Right cardiac atrium (tissue), 5 donors: ENCODE measurements around the gene TFF1. TPM values are rescaled to one million over a fixed set of nuclear protein-coding genes. Genes with fewer than 3 reads are reported as not detected.
A peak's percentile ranks its signal among the peaks of the same experiment; 100 is the strongest.

Experiments
- ATAC-seq, 2 donors: fragments of 200-7000 bp; cut with Tn5 transposase; one replicate each; pipeline versions ENCODE4 v1.8.0 to v1.9.1; 2020; ENCODE audit warnings: moderate library complexity in 2 of 2, mild to moderate bottlenecking in 1 of 2
- DNase-seq, 3 donors: peaks; one replicate each; pipeline ENCODE4 v3.0.0-alpha.2; 2020
- H3K27ac ChIP-seq: one replicate; pipeline ENCODE4 v1.5.1; 2013; ENCODE audit warnings: mild to moderate bottlenecking, low read length, control low read depth, moderate library complexity
- H3K27me3 ChIP-seq: one replicate; pipeline ENCODE4 v1.6.1; 2013; ENCODE audit not compliant: control insufficient read depth, insufficient read depth
- H3K4me1 ChIP-seq: one replicate; pipeline ENCODE4 v1.6.1; 2013; ENCODE audit warnings: low read length; ENCODE audit not compliant: control insufficient read depth, insufficient read depth
- H3K4me3 ChIP-seq: one replicate; pipeline ENCODE4 v1.5.1; 2013; ENCODE audit warnings: low read length, control low read depth
- H3K9me3 ChIP-seq: one replicate; pipeline ENCODE4 v1.6.1; 2013; ENCODE audit warnings: low read length; ENCODE audit not compliant: control insufficient read depth
- WGBS: extraction: QIAGEN DNeasy Blood & Tissue Kit; methylation state at CpG from one replicate; pipeline ENCODE4 v1.1.7; 2013; 5-methylcytosine and 5-hydroxymethylcytosine counted together
- intact Hi-C, 4 donors: fragments of 100-400 bp; cut with DNase I; formaldehyde crosslinking; loops; one replicate each; pipeline versions ENCODE4 v1.11.0 to v1.14.0; 2022 to 2023
- long read RNA-seq, 4 donors: library from polyadenylated mRNA; unstranded; transcript quantifications; one replicate each; pipeline ENCODE4 v2.0.0, GENCODE V29; 2020 to 2021
- polyA plus RNA-seq: library from polyadenylated mRNA; stranded (reverse); fragments of 200-250 nt; gene quantifications from one replicate; pipeline ENCODE4 v1.2.3, GENCODE V29; 2013
- total RNA-seq, 4 donors: library from RNA; stranded (reverse); fragmentation: NEBNext Ultra II Directional; extraction: Animal tissue kit (Norgen Biotek cat#: 25700); gene quantifications; one replicate each; pipeline ENCODE4 v1.2.1, GENCODE V29; 2021
- donor health status: healthy with polysubstance abuse.
- donor health status: DM: no; HTN: yes; CAD: no.
- donor health status: DM: no; HTN: no; CAD: no.
- donor health status: DM: no; HTN: yes; CAD: no; lungs with severe emphysema.
- donor health status: DM: yes; HTN: yes; CAD: no.

Gene TFF1
- not detected for total RNA-seq
- not detected for polyA plus RNA-seq
- long read RNA-seq, donor 1 = 0 reads
- long read RNA-seq, donor 2 = 0 reads
- long read RNA-seq, donor 3 = 0 reads
- long read RNA-seq, donor 4 = 0 reads

DNA sequence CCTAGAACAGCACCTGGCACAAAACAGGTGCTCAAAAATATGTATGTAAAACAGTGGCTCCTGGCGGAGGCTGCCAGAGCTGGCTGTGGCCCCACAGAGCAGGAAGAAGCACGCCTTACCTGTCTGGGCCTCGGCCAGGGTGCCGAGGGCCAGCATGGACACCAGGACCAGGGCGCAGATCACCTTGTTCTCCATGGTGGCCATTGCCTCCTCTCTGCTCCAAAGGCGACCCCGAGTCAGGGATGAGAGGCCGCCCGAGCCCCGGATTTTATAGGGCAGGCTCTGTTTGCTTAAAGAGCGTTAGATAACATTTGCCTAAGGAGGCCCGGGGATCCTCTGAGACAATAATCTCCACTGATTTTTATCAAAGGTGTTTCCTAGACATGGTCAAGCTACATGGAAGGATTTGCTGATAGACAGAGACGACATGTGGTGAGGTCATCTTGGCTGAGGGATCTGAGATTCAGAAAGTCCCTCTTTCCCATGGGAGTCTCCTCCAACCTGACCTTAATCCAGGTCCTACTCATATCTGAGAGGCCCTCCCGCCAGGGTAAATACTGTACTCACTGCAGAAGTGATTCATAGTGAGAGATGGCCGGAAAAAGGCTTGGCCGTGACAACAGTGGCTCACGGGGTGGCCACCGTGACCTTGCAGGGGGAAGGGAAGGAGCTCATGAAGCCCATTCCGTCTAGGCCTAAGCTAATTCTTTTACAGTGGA is at the start of gene TFF1:
TFF1 (minus strand) TSS at position 244 of the 719 bp plus-strand sequence; CDS start at position 204, 40 bp downstream.
- ATAC-seq (peak in 1 of 2 donors; percentile 46), DNase-seq (no peak)
- Histone ChIP-seq H3K27ac (no peak within 1 kb of the TSS), H3K4me3 (no peak within 1 kb of the TSS), H3K27me3 (no peaks in the 10 kb centered on the region), H3K4me1 (no peaks in the 10 kb centered on the region), H3K9me3 (no peaks in the 10 kb centered on the region)
- 70% methylated on average over 19 of the region's 19 CpGs for WGBS
- intact Hi-C loops = no loop called here

- Histone ChIP-seq H3K9me3 (no peaks in the 10 kb centered on the region), H3K27ac (no peak overlapping the region), H3K27me3 (no peaks in the 10 kb centered on the region), H3K4me3 (no peak overlapping the region), H3K4me1 (no peaks in the 10 kb centered on the region)
- DNase-seq (no peak), ATAC-seq (peak in 1 of 2 donors; percentile 14)
- intact Hi-C loops = no loop called here
- WGBS = 55% methylated on average over 27 of the region's 27 CpGs
Measured at GRCh38 chr21:42414928-42415769, 48.8 kb upstream of the TFF1 start.

GRCh38 chr21:42414553-42414927 is 48.2 kb upstream of the TFF1 start:
- 88% methylated on average over 8 of the region's 8 CpGs for WGBS
- no peaks in the 10 kb centered on the region for H3K27me3 ChIP-seq
- ATAC-seq (no peak), DNase-seq (no peak)
- H3K4me1 ChIP-seq = no peaks in the 10 kb centered on the region
- intact Hi-C loops = no loop called here
- no peak overlapping the region for H3K4me3 ChIP-seq
- no peak overlapping the region for H3K27ac ChIP-seq
- no peaks in the 10 kb centered on the region for H3K9me3 ChIP-seq

- no peaks in the 10 kb centered on the region for H3K9me3 ChIP-seq
- WGBS = 86% methylated on average over 8 of the region's 8 CpGs
- intact Hi-C loops = no loop called here
- H3K4me1 ChIP-seq = no peaks in the 10 kb centered on the region
- no peaks in the 10 kb centered on the region for H3K27me3 ChIP-seq
- ATAC-seq (no peak), DNase-seq (no peak)
- H3K27ac ChIP-seq = no peak overlapping the region
- no peak overlapping the region for H3K4me3 ChIP-seq
Measured at GRCh38 chr21:42414066-42414465, 47.7 kb upstream of the TFF1 start.

DNA sequence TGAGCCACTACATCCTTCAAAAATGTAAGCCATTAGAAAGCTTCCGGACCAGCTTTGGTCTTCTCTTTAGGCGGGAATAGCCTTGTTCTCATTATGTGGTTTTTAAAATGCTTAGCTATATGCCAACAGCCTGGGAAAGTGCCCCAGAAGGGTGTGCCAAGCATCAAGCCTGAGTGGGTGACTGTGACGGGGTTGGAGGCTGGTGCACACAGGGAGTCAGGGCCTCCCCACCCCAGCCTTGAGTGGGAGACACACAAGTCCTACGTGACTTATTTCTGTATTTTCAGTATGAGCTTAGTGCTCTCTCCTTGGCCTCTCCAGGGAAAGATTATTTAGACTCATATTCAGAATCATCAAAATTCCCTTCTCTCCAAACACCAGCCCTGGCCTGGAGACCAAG is 47.2 kb upstream of the TFF1 start:
- Histone ChIP-seq H3K27me3 (no peaks in the 10 kb centered on the region), H3K4me3 (no peak overlapping the region)
- DNase-seq = no peak

GRCh38 chr21:42413093-42413492 is 46.8 kb upstream of the TFF1 start:
- no peak for DNase-seq
- Histone ChIP-seq H3K27ac (no peak overlapping the region), H3K4me1 (no peaks in the 10 kb centered on the region), H3K9me3 (no peaks in the 10 kb centered on the region), H3K27me3 (no peaks in the 10 kb centered on the region), H3K4me3 (no peak overlapping the region)
- 77% methylated on average over 14 of the region's 14 CpGs for WGBS
- no peak for ATAC-seq
- intact Hi-C loops = no loop called here

More for the DNA sequence above, 47.2 kb upstream of the TFF1 start:
- ATAC-seq = no peak
- no peaks in the 10 kb centered on the region for H3K9me3 ChIP-seq
- H3K4me1 ChIP-seq = no peaks in the 10 kb centered on the region
- WGBS = 88% methylated on average over 4 of the region's 4 CpGs
- H3K27ac ChIP-seq = no peak overlapping the region
- intact Hi-C loops = no loop called here

DNA sequence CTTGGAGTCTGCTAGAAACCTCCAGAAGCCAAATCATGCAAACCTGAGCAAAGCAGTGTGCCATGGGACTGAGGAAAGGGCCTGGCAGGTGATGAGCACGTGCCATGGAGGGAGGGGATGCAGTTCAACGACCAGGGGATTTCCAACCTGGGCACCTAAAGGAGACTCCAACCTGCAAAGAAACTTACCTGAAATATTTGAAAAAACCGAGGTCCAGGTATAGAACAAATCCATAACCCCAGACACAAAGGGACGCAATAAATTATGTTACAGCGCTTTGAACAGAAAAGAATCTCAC is 46.2 kb upstream of the TFF1 start:
- Histone ChIP-seq H3K9me3 (no peaks in the 10 kb centered on the region), H3K4me3 (no peak overlapping the region), H3K4me1 (no peaks in the 10 kb centered on the region), H3K27ac (no peak overlapping the region), H3K27me3 (no peaks in the 10 kb centered on the region)
- ATAC-seq (no peak), DNase-seq (no peak)
- WGBS = 84% methylated on average over 5 of the region's 5 CpGs
- intact Hi-C loops = no loop called here

DNA sequence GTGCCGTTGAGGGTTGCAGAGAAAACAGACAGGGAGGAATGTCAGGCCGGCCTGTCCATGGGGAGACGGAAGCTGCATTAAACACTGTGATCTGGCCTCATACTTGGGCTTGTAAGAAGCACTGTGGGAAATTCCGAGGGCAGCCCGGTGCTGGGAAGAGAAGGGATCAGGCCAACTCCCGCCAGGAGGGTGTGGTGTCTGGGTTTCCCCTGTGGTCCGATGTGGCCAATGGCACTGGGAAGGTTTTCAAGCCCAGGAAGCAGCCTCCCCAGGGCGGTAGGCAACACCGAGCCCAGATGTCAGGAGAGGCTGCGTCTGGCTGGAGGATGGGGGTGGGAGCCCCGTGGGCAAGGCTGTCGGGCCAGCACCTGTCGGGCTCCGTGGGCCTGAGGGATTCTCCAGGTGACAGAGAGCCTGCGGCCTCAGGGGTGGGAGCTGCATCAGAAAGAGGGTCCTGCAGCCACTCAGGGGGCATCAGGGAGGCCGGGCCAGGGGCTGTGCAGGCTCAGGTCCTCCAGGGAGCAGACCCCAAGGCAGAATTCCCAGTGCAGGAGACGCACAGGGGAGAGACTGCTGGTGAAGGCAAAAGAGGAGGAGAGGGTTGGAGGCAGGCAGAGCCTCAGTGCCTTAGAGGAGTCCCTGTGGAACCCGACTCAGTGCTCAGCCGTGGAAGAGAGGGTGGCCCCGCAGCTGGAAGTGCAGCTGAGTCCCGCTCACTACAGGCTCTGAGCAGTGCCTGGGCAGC is 45.7 kb upstream of the TFF1 start:
- Histone ChIP-seq H3K4me3 (no peak overlapping the region), H3K4me1 (no peaks in the 10 kb centered on the region), H3K9me3 (no peaks in the 10 kb centered on the region), H3K27ac (no peak overlapping the region), H3K27me3 (no peaks in the 10 kb centered on the region)
- 60% methylated on average over 21 of the region's 21 CpGs for WGBS
- ATAC-seq = peak in 1 of 2 donors; percentile 16
- intact Hi-C loops = no loop called here
- no peak for DNase-seq

- no peak overlapping the region for H3K27ac ChIP-seq
- H3K4me3 ChIP-seq = no peak overlapping the region
- no peaks in the 10 kb centered on the region for H3K27me3 ChIP-seq
- DNase-seq (no peak), ATAC-seq (no peak)
- 58% methylated on average over 7 of the region's 7 CpGs for whole genome bisulfite sequencing
- intact Hi-C loops = no loop called here
- no peaks in the 10 kb centered on the region for H3K9me3 ChIP-seq
- H3K4me1 ChIP-seq = no peaks in the 10 kb centered on the region
Measured at GRCh38 chr21:42411197-42411869, 45.0 kb upstream of the TFF1 start.

DNA sequence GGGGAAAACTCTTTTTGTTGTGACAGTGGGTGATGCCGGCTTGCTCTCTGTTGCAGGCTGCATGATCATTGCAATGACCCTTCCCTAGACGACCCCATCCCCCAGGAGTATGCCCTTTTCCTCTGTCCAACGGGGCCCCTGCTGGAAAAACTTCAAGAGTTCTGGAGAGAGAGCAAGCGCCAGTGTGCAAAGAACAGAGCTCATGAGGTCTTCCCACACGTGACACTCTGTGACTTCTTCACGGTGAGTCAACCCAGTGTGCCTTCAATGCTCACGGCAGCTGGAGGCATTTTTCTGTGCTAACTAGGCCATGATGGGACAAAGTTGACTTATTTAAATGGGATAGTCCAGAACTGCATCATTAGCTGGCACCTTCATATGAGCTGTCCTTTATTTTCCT is 43.0 kb upstream of the TFF1 start:
- Histone ChIP-seq H3K27ac (no peak overlapping the region), H3K27me3 (no peaks in the 10 kb centered on the region), H3K4me1 (no peaks in the 10 kb centered on the region), H3K9me3 (no peaks in the 10 kb centered on the region), H3K4me3 (no peak overlapping the region)
- 75% methylated on average over 7 of the region's 7 CpGs for WGBS
- DNase-seq (no peak), ATAC-seq (no peak)
- intact Hi-C loops = no loop called here
